Measurements from ENCODE around the gene CELSR2. TPM values are rescaled to one million over a fixed set of nuclear protein-coding genes. Genes with fewer than 3 reads are reported as not detected.

CELSR2 gene
- total RNA-seq, 1 experiment from 2014 or later = 17.1 TPM

GRCh38 chr1:109271458-109271857 lies 22.1 kb downstream of the CELSR2 start:
- ChIA-PET CTCF (no interaction called here), RAD21 (ENCODE audit: low non-redundant PET in 1 of 2, low total read pairs in 2 of 2, uncharacterized antibody in 2 of 2, unreplicated experiment in 2 of 2) (no interaction called here), POLR2A (no interaction called here)
- DNase-seq (ENCODE audit: low read depth, low spot score) (no peak), ATAC-seq (no peak)
- no peak for TF ChIP-seq JUND (IDR thresholded peaks at IDR 0.05)
- TF ChIP-seq RAD21 (IDR thresholded peaks at IDR 0.05; ENCODE audit: low read depth) = no peak
- no peak for TF ChIP-seq ELF1 (IDR thresholded peaks at IDR 0.05; ENCODE audit: borderline replicate concordance, low read depth)
- Histone ChIP-seq H3K9ac (ENCODE audit: low read length) (no peak overlapping the region), H3K27me3 (ENCODE audit: insufficient read depth, low read length) (no peaks in the 10 kb centered on the region), H2AFZ (ENCODE audit: low read depth, low read length, poor library complexity, severe bottlenecking) (no peak overlapping the region), H3K36me3 (ENCODE audit: control insufficient read depth in 1 of 2, insufficient read depth in 2 of 2, low read length in 2 of 2) (peaks cover 0 to 2% of the 10 kb centered on the region in 2 experiments; a peak in 1 of 4 replicates), H3K9me3 (ENCODE audit: control insufficient read depth in 1 of 2, insufficient read depth in 1 of 2, low read depth in 1 of 2, low read length in 2 of 2) (no peaks in the 10 kb centered on the region), H4K20me1 (ENCODE audit: insufficient read depth) (no peaks in the 10 kb centered on the region), H3K4me1 (ENCODE audit: control insufficient read depth in 1 of 2, insufficient read depth in 2 of 2, low read length in 2 of 2) (peaks cover 31 to 34% of the 10 kb centered on the region in 2 experiments), H3K9me2 (ENCODE audit: insufficient read depth) (no peaks in the 10 kb centered on the region), H3K4me3 (replicated peaks in 1 of 2; ENCODE audit: low read depth in 1 of 2, low read length in 2 of 2) (no peak overlapping the region), H3K27ac (ENCODE audit: low read depth, low read length) (no peak overlapping the region), H3K79me2 (ENCODE audit: insufficient read depth, low read length) (no peaks in the 10 kb centered on the region), H3K4me2 (ENCODE audit: low read length) (no peak overlapping the region)
- no TSS peak for BruUV-seq (replicated peaks)
- intact Hi-C loops (cut with micrococcal nuclease) = no loop called here

- H3K4me2 ChIP-seq (ENCODE audit: low read length) = no peak overlapping the region
- peaks cover 33 to 39% of the 10 kb centered on the region in 2 experiments for H3K4me1 ChIP-seq (ENCODE audit: control insufficient read depth in 1 of 2, insufficient read depth in 2 of 2, low read length in 2 of 2)
- RAD21 ChIA-PET (ENCODE audit: low non-redundant PET in 1 of 2, low total read pairs in 2 of 2, uncharacterized antibody in 2 of 2, unreplicated experiment in 2 of 2) = no interaction called here
- CTCF ChIA-PET = no interaction called here
- no peak overlapping the region for H2AFZ ChIP-seq (ENCODE audit: low read depth, low read length, poor library complexity, severe bottlenecking)
- H3K9ac ChIP-seq (ENCODE audit: low read length) = no peak overlapping the region
- DNase-seq (ENCODE audit: low read depth, low spot score) (no peak), ATAC-seq (no peak)
- H3K4me3 ChIP-seq (replicated peaks in 1 of 2; ENCODE audit: low read depth in 1 of 2, low read length in 2 of 2) = no peak overlapping the region
- no peaks in the 10 kb centered on the region for H4K20me1 ChIP-seq (ENCODE audit: insufficient read depth)
- BruUV-seq (replicated peaks) = no TSS peak
- H3K9me2 ChIP-seq (ENCODE audit: insufficient read depth) = no peaks in the 10 kb centered on the region
- H3K36me3 ChIP-seq (ENCODE audit: control insufficient read depth in 1 of 2, insufficient read depth in 2 of 2, low read length in 2 of 2) = peaks cover 0 to 2% of the 10 kb centered on the region in 2 experiments; a peak in 1 of 4 replicates
- no peaks in the 10 kb centered on the region for H3K27me3 ChIP-seq (ENCODE audit: insufficient read depth, low read length)
- POLR2A ChIA-PET = no interaction called here
- H3K79me2 ChIP-seq (ENCODE audit: insufficient read depth, low read length) = no peaks in the 10 kb centered on the region
- intact Hi-C loops (cut with micrococcal nuclease) = no loop called here
- no peak overlapping the region for H3K27ac ChIP-seq (ENCODE audit: low read depth, low read length)
- H3K9me3 ChIP-seq (ENCODE audit: control insufficient read depth in 1 of 2, insufficient read depth in 1 of 2, low read depth in 1 of 2, low read length in 2 of 2) = no peaks in the 10 kb centered on the region
- TF ChIP-seq CBX3 (IDR thresholded peaks at IDR 0.05; ENCODE audit: low read depth) (no peak), SRF (IDR thresholded peaks at IDR 0.05; ENCODE audit: low read depth) (no peak), EZH2 (IDR thresholded peaks at IDR 0.05) (no peak), ZBTB33 (IDR thresholded peaks at IDR 0.05; ENCODE audit: extremely low read depth, insufficient replicate concordance, low read length) (no peak), EGR1 (IDR thresholded peaks at IDR 0.05; ENCODE audit: low read depth) (no peak), ZFX (IDR thresholded peaks at IDR 0.05) (no peak), SP1 (IDR thresholded peaks at IDR 0.05; ENCODE audit: low read depth) (no peak), REST (IDR thresholded peaks at IDR 0.05; ENCODE audit: low read depth) (no peak), CTCF (IDR thresholded peaks at IDR 0.05 in 2 of 3, conservative IDR thresholded peaks at IDR 0.05 in 1 of 3; ENCODE audit: borderline replicate concordance in 1 of 3, insufficient read depth in 1 of 3, low read depth in 2 of 3, low read length in 2 of 3) (no peak)
These were observed 22.9 kb downstream of the CELSR2 start for GRCh38 chr1:109272021-109272799.
